Measurements from ENCODE around the gene WSB1. TPM values are rescaled to one million over a fixed set of nuclear protein-coding genes. Genes with fewer than 3 reads are reported as not detected.

WSB1 gene
- total and polyA plus RNA-seq, 9 of the 15 experiments (the other 6 are each of a cell fraction or from before 2014, with no cell fraction given), result 22.8 to 229 (median 81.1) TPM

GRCh38 chr17:27353033-27353460 is 59.1 kb downstream of the WSB1 start:
- Histone ChIP-seq H2AFZ (ENCODE audit: low read depth, low read length) (no peak overlapping the region), H3K4me3 (peak overlapping the region; percentile 79), H3K36me3 (ENCODE audit: control insufficient read depth, insufficient read depth, low read length) (peaks cover 20% of the 10 kb centered on the region), H3K4me1 (replicated peaks in 1 of 2; ENCODE audit: control insufficient read depth in 2 of 2, insufficient read depth in 2 of 2, low read length in 2 of 2) (peaks cover 33 to 35% of the 10 kb centered on the region in 2 experiments), H3K9me1 (ENCODE audit: control insufficient read depth, insufficient read depth, low read length) (no peaks in the 10 kb centered on the region), H3K9ac (ENCODE audit: insufficient read depth in 1 of 2, low read depth in 2 of 2, low read length in 2 of 2) (peak overlapping the region; percentile 97), H3K27ac (ENCODE audit: extremely low read depth, low read depth, low read length) (peak overlapping the region; percentile 98), H3K79me2 (ENCODE audit: control insufficient read depth, insufficient read depth, low read length) (peaks cover 29% of the 10 kb centered on the region), H3K27me3 (ENCODE audit: control insufficient read depth in 2 of 2, insufficient read depth in 2 of 2, low read length in 2 of 2) (no peaks in the 10 kb centered on the region), H3K4me2 (ENCODE audit: insufficient read depth, low read length) (peak overlapping the region; percentile 100), H4K20me1 (replicated peaks; ENCODE audit: control insufficient read depth, insufficient read depth, low read length) (no peaks in the 10 kb centered on the region), H3K9me3 (replicated peaks; ENCODE audit: control insufficient read depth, insufficient read depth, low read depth, low read length) (0 out of 2 replicates have a peak, but pooled peaks cover 7% of the 10 kb centered on the region)
- DNase-seq (ENCODE audit: extremely low read depth in 1 of 4, low spot score in 3 of 4) (peak in 1 of 4 experiments; percentile 34), ATAC-seq (peak; percentile 32), FAIRE-seq (no peak)
- in situ Hi-C loops (cut with MboI) (no loop called here), intact Hi-C loops (cut with micrococcal nuclease) (loop anchor here (1.0 to 10.0 kb wide), 6 partner anchors 28 to 299 kb away; partner anchors contain the start of gene KSR1)
- POLR2A ChIA-PET, result interaction anchor here (0.7 to 1.7 kb wide), 8 partner anchors 8 to 110 kb away, joined by 3 to 12 read pairs (median 4); no protein-coding TSS in a partner anchor
- 0% methylated on average over 11 of the region's 11 CpGs for WGBS (ENCODE audit: insufficient coverage, low coverage, missing lambda C conversion rate)
- BruUV-seq (replicated peaks), result TSS peak; percentile 80
- CTCF ChIA-PET (ENCODE audit: low intra/inter-chr PET ratio), result interaction anchor here (0.6 to 3.3 kb wide), 5 partner anchors 29 to 299 kb away, joined by 3 to 27 read pairs (median 7); no protein-coding TSS in a partner anchor
- TF ChIP-seq MECOM (CRISPR knock-in tag; IDR thresholded peaks at IDR 0.05), result 0 out of 2 replicates have a peak, but pooled peaks have one; percentile 38
- TF ChIP-seq HDGF (IDR thresholded peaks at IDR 0.05), result 0 out of 2 replicates have a peak, but pooled peaks have one; percentile 64
- peak; percentile 37 for TF ChIP-seq SNRNP70 (optimal IDR thresholded peaks at IDR 0.05; ENCODE audit: low read depth, low read length)
- no peak for TF ChIP-seq SP2 (IDR thresholded peaks at IDR 0.05; ENCODE audit: extremely low read depth, low read depth, low read length, poor library complexity, severe bottlenecking)
- peak; percentile 36; the same call in 1 of the 2 replicates for TF ChIP-seq MGA (IDR thresholded peaks at IDR 0.05)
- TF ChIP-seq, protein P1, sequence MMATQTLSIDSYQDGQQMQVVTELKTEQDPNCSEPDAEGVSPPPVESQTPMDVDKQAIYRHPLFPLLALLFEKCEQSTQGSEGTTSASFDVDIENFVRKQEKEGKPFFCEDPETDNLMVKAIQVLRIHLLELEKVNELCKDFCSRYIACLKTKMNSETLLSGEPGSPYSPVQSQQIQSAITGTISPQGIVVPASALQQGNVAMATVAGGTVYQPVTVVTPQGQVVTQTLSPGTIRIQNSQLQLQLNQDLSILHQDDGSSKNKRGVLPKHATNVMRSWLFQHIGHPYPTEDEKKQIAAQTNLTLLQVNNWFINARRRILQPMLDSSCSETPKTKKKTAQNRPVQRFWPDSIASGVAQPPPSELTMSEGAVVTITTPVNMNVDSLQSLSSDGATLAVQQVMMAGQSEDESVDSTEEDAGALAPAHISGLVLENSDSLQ (IDR thresholded peaks at IDR 0.05), result no peak
- no peak for TF ChIP-seq XRCC4 (IDR thresholded peaks at IDR 0.05; ENCODE audit: extremely low read depth, insufficient read depth, insufficient read length)
- peak; percentile 48; the same call in 1 of the 2 replicates for TF ChIP-seq POLR2H (tag; IDR thresholded peaks at IDR 0.05; ENCODE audit: low read depth)
- TF ChIP-seq KAT8 (IDR thresholded peaks at IDR 0.05; ENCODE audit: low read depth), result no peak
- peak; percentile 18 for TF ChIP-seq TAF1 (IDR thresholded peaks at IDR 0.05; ENCODE audit: control insufficient read depth, extremely low read depth, insufficient read depth, low read length, severe bottlenecking)
